Neural cell (in vitro differentiated cells): ENCODE data around the gene PTHLH.

ENCODE experiments used
- EP300 ChIP-seq: fragments of 450-650 bp; conservative IDR thresholded peaks from 2 replicates; pipeline ENCODE4 v1.6.1; 2014; ENCODE audit warnings: antibody characterized with exemption, mild to moderate bottlenecking, moderate library complexity; ENCODE audit not compliant: poor library complexity, severe bottlenecking
- EZH2 ChIP-seq: fragments of 200-600, 300-800 bp; shearing (Covaris generic), sonication (generic); IDR thresholded peaks from 2 replicates; pipeline ENCODE4 v1.6.1; 2014; ENCODE audit warnings: antibody characterized with exemption, low read length, borderline replicate concordance, mild to moderate bottlenecking; ENCODE audit not compliant: insufficient read depth, poor library complexity, severe bottlenecking
- POLR2AphosphoS5 ChIP-seq: IDR thresholded peaks from 2 replicates; pipeline ENCODE4 v1.6.1; 2012
- TF ChIP-seq, protein P1 (sequence below): fragments of 450-650 bp; IDR thresholded peaks from 2 replicates; pipeline ENCODE4 v1.5.1; 2014; ENCODE audit warnings: antibody characterized with exemption, mild to moderate bottlenecking, moderate library complexity; ENCODE audit not compliant: poor library complexity, severe bottlenecking

DNA sequence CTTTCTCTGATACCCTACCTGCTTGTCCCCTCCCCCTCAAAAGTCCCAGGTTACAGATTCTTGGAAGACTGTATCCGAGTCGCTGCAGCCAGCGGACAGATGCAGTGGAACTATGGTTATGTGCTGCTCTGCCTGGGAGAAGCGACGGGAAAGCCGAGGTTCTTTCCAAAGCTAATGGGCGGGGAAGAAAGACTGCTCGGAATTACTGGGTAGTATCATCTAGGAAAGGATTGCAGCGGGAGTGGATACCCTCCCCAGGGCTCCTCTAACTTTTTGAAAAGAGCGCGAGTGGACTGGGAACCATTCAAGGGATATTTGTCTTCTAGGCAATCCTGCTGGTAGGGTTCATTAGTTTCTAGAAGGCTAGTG is 1.4 kb downstream of the PTHLH start:
- TF ChIP-seq, protein P1, sequence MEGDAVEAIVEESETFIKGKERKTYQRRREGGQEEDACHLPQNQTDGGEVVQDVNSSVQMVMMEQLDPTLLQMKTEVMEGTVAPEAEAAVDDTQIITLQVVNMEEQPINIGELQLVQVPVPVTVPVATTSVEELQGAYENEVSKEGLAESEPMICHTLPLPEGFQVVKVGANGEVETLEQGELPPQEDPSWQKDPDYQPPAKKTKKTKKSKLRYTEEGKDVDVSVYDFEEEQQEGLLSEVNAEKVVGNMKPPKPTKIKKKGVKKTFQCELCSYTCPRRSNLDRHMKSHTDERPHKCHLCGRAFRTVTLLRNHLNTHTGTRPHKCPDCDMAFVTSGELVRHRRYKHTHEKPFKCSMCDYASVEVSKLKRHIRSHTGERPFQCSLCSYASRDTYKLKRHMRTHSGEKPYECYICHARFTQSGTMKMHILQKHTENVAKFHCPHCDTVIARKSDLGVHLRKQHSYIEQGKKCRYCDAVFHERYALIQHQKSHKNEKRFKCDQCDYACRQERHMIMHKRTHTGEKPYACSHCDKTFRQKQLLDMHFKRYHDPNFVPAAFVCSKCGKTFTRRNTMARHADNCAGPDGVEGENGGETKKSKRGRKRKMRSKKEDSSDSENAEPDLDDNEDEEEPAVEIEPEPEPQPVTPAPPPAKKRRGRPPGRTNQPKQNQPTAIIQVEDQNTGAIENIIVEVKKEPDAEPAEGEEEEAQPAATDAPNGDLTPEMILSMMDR: no peak
- TF ChIP-seq EP300: no peak
- TF ChIP-seq EZH2: no peak
- no peak for TF ChIP-seq POLR2AphosphoS5
